Measurements from ENCODE around the gene MIER1. TPM values are rescaled to one million over a fixed set of nuclear protein-coding genes. Genes with fewer than 3 reads are reported as not detected.
A peak's percentile ranks its signal among the peaks of the same experiment; 100 is the strongest.

Gene MIER1
- total RNA-seq, 4 donors from 2014 or later: 17.6 to 34.0 (median 24.4) TPM

DNA sequence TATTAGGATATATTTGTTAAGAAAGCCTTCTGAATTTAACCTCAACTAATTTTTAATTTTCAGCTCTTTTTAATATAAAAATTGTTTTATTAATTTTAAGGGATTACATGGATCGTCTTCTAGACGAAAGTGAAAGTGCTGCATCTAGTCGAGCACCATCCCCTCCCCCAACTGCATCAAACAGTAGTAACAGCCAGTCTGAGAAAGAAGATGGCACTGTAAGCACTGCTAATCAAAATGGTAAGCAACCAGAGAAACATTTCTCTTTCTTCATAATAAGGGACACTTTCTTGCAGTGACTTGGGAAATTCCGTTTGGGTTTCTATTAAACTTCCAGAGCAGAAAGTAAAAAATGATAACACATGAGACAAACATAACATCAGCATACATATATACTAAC lies 56.9 kb downstream of the MIER1 start:
- intact Hi-C loops (cut with DNase I): no loop called here
- TF ChIP-seq POLR2A (IDR thresholded peaks at IDR 0.05) (no peak), CTCF (IDR thresholded peaks at IDR 0.05) (no peak)
- H3K9me3 ChIP-seq: no peaks in the 10 kb centered on the region
- H3K27me3 ChIP-seq: no peaks in the 10 kb centered on the region
- H3K27ac ChIP-seq: peak overlapping the region in 2 of 4 donors; percentile 44 to 58
- H3K4me3 ChIP-seq: peak overlapping the region in 3 of 4 donors; percentile 10 to 43 (median 21)
- H3K36me3 ChIP-seq: peaks cover 0 to 91% (median 22%) of the 10 kb centered on the region in 3 donors
- DNase-seq: no peak
- peaks cover 0 to 17% (median 0%) of the 10 kb centered on the region in 3 donors for H3K4me1 ChIP-seq
- 16 to 32% methylated on average over 4 of the region's 4 CpGs for WGBS, 2 donors

DNA sequence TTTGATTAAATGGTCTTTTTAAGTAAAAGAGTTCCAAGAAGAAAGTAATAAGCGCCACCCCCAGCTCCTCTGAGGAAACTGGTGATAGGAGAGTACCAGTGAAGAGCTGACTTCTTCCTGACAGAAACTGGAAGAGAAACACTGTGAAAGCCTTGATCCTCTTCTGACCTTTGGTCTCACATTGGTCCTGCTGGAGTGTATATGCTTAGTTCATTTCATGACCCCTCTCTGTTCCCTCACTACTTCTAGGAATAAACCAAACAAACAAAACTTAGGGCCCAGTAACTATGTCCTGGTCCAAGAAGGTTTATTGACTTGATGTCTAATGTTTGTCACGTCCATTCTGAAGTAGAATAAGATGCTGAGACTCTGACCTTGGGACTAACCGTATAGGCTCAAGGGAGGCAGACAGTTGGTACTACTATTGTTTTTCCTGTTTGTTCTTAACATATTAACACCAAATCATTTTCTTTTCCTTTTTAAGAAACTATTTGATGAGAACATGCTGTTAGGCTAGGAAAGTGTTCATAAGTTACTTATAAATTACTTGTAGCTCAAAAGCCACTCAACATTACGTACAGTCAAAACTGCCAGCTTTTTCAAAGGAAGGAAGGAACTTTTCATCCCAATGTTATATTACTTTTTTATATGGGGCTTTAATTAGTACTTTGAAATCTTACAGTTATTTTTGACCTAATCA lies 57.9 kb downstream of the MIER1 start:
- Histone ChIP-seq H3K4me3 (no peak overlapping the region), H3K9me3 (no peaks in the 10 kb centered on the region), H3K27ac (no peak overlapping the region), H3K36me3 (peaks cover 0 to 91% (median 22%) of the 10 kb centered on the region in 3 donors), H3K27me3 (no peaks in the 10 kb centered on the region), H3K4me1 (peaks cover 0 to 17% (median 0%) of the 10 kb centered on the region in 3 donors)
- no peak for DNase-seq
- intact Hi-C loops (cut with DNase I): no loop called here
- 91% methylated on average over 4 of the region's 4 CpGs for WGBS, 2 donors
- TF ChIP-seq CTCF (IDR thresholded peaks at IDR 0.05) (no peak), POLR2A (IDR thresholded peaks at IDR 0.05) (no peak)

- no peak for DNase-seq
- intact Hi-C loops (cut with DNase I): no loop called here
- Histone ChIP-seq H3K4me1 (peaks cover 0 to 17% (median 0%) of the 10 kb centered on the region in 3 donors), H3K36me3 (peaks cover 0 to 88% (median 25%) of the 10 kb centered on the region in 3 donors), H3K4me3 (no peak overlapping the region), H3K27me3 (no peaks in the 10 kb centered on the region), H3K9me3 (no peaks in the 10 kb centered on the region), H3K27ac (no peak overlapping the region)
- no peak for TF ChIP-seq CTCF (IDR thresholded peaks at IDR 0.05)
- no peak for TF ChIP-seq POLR2A (IDR thresholded peaks at IDR 0.05)
- WGBS, 2 donors: 72 to 100% methylated on average over 1 of the region's 1 CpG
Measured at GRCh38 chr1:66984491-66984890, 59.7 kb downstream of the MIER1 start.

DNA sequence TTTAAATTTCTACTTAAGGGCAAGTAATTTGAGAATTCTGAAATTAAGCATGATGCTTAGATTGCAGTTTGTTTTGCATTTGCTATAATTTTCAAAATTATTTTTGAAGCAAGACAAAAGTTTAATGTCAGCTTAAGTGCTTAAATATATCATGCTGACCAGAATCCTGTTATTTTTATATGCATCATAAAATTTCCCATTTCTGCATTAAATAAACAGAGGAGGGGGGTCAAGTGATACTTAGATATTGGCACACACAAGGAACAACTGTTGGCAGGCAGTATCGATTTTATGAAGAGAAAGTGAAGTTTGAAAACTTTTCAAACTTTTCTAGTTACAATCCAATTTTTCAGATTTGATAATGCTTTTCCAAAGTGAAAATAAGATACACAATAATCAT lies 61.0 kb downstream of the MIER1 start:
- H3K4me1 ChIP-seq: peaks cover 0 to 9% (median 0%) of the 10 kb centered on the region in 3 donors
- DNase-seq: no peak
- H3K27me3 ChIP-seq: no peaks in the 10 kb centered on the region
- intact Hi-C loops (cut with DNase I): no loop called here
- H3K9me3 ChIP-seq: no peaks in the 10 kb centered on the region
- H3K27ac ChIP-seq: no peak overlapping the region
- TF ChIP-seq CTCF (IDR thresholded peaks at IDR 0.05): no peak
- TF ChIP-seq POLR2A (IDR thresholded peaks at IDR 0.05): no peak
- WGBS, 2 donors: 37 to 47% methylated on average over 1 of the region's 1 CpG
- no peak overlapping the region for H3K4me3 ChIP-seq
- peaks cover 0 to 83% (median 27%) of the 10 kb centered on the region in 3 donors for H3K36me3 ChIP-seq

- Histone ChIP-seq H3K4me3 (no peak overlapping the region), H3K27me3 (no peaks in the 10 kb centered on the region), H3K4me1 (no peaks in the 10 kb centered on the region), H3K27ac (no peak overlapping the region), H3K9me3 (no peaks in the 10 kb centered on the region), H3K36me3 (peaks cover 0 to 36% (median 4%) of the 10 kb centered on the region in 3 donors)
- WGBS, 2 donors: 75 to 93% methylated on average over 3 of the region's 3 CpGs
- intact Hi-C loops (cut with DNase I): no loop called here
- TF ChIP-seq CTCF (IDR thresholded peaks at IDR 0.05) (no peak), POLR2A (IDR thresholded peaks at IDR 0.05) (no peak)
- no peak for DNase-seq
Measured at GRCh38 chr1:66993076-66993475, 68.3 kb downstream of the MIER1 start.

Measured in esophagus squamous epithelium (tissue), 5 donors.